AG09309 (cell line): ENCODE measurements around the gene PARD6B.

Experiments used
- DNase-seq: peaks from one replicate; pipeline ENCODE4 v3.0.0-alpha.2; 2010; ENCODE audit warnings: low read depth
- H3K4me3 ChIP-seq: 2 replicates; pipeline ENCODE4 v1.5.1; 2011; ENCODE audit warnings: mild to moderate bottlenecking, low read depth, low read length, moderate library complexity; ENCODE audit not compliant: control insufficient read depth
- CTCF ChIP-seq: IDR thresholded peaks from 2 replicates; pipeline ENCODE4 v1.5.1; 2011; ENCODE audit warnings: mild to moderate bottlenecking, low read depth, low read length, inconsistent platforms; ENCODE audit not compliant: insufficient read depth, control insufficient read depth; ENCODE audit errors: missing control alignments

Gene PARD6B

GRCh38 chr20:50720026-50720425, 11.4 kb upstream of the PARD6B start:
- no peak for DNase-seq
- no peak overlapping the region for H3K4me3 ChIP-seq
- TF ChIP-seq CTCF: no peak

GRCh38 chr20:50720582-50720981, 10.8 kb upstream of the PARD6B start:
- no peak for TF ChIP-seq CTCF
- no peak for DNase-seq
- H3K4me3 ChIP-seq: no peak overlapping the region

- DNase-seq: no peak
- no peak overlapping the region for H3K4me3 ChIP-seq
- TF ChIP-seq CTCF: no peak
Measured at GRCh38 chr20:50721881-50722281, 9.5 kb upstream of the PARD6B start.

GRCh38 chr20:50722424-50723155, 8.8 kb upstream of the PARD6B start:
- H3K4me3 ChIP-seq: no peak overlapping the region
- TF ChIP-seq CTCF: no peak
- DNase-seq: no peak

GRCh38 chr20:50723672-50724071, 7.7 kb upstream of the PARD6B start:
- DNase-seq: no peak
- H3K4me3 ChIP-seq: no peak overlapping the region
- TF ChIP-seq CTCF: no peak

GRCh38 chr20:50724112-50724725, 7.2 kb upstream of the PARD6B start:
- no peak overlapping the region for H3K4me3 ChIP-seq

More at GRCh38 chr20:50724112-50724725, 7.2 kb upstream of the PARD6B start:
- TF ChIP-seq CTCF: no peak
- no peak for DNase-seq
